ENCODE measurements around the gene DCDC2.

DNA sequence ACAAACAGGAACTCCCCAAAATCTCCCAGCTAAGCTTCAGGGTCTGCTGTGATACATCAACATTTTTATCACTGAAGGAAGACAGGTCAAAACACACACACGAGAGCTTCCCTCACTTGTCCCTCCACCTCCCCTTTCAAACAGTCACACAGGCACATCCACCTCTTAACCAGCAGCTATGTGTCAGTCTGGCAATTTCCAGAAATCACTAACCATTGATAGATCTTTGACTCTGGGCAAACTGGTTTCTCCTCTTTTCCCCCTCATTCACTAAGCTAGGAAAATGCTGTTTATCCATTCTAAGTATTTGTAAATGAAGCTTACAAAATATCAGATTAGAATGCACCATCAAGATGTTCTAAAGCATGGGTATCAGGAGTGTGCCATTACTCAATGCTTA lies 87.8 kb downstream of the DCDC2 start:
- TF ChIP-seq, protein P1, sequence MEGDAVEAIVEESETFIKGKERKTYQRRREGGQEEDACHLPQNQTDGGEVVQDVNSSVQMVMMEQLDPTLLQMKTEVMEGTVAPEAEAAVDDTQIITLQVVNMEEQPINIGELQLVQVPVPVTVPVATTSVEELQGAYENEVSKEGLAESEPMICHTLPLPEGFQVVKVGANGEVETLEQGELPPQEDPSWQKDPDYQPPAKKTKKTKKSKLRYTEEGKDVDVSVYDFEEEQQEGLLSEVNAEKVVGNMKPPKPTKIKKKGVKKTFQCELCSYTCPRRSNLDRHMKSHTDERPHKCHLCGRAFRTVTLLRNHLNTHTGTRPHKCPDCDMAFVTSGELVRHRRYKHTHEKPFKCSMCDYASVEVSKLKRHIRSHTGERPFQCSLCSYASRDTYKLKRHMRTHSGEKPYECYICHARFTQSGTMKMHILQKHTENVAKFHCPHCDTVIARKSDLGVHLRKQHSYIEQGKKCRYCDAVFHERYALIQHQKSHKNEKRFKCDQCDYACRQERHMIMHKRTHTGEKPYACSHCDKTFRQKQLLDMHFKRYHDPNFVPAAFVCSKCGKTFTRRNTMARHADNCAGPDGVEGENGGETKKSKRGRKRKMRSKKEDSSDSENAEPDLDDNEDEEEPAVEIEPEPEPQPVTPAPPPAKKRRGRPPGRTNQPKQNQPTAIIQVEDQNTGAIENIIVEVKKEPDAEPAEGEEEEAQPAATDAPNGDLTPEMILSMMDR (IDR thresholded peaks at IDR 0.05; ENCODE audit: low read depth, low read length, missing input control): no peak
- TF ChIP-seq TAF1 (conservative IDR thresholded peaks at IDR 0.05) (no peak), HNF4G (IDR thresholded peaks at IDR 0.05) (no peak), SP1 (IDR thresholded peaks at IDR 0.05) (no peak), JUND (IDR thresholded peaks at IDR 0.05) (no peak), GABPA (IDR thresholded peaks at IDR 0.05 in 1 of 2, conservative IDR thresholded peaks at IDR 0.05 in 1 of 2) (no peak)
- TF ChIP-seq, protein P2, sequence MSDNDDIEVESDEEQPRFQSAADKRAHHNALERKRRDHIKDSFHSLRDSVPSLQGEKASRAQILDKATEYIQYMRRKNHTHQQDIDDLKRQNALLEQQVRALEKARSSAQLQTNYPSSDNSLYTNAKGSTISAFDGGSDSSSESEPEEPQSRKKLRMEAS (IDR thresholded peaks at IDR 0.05): no peak
- TF ChIP-seq, protein P3, sequence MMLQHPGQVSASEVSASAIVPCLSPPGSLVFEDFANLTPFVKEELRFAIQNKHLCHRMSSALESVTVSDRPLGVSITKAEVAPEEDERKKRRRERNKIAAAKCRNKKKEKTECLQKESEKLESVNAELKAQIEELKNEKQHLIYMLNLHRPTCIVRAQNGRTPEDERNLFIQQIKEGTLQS (IDR thresholded peaks at IDR 0.05): no peak
- TF ChIP-seq, protein P4, sequence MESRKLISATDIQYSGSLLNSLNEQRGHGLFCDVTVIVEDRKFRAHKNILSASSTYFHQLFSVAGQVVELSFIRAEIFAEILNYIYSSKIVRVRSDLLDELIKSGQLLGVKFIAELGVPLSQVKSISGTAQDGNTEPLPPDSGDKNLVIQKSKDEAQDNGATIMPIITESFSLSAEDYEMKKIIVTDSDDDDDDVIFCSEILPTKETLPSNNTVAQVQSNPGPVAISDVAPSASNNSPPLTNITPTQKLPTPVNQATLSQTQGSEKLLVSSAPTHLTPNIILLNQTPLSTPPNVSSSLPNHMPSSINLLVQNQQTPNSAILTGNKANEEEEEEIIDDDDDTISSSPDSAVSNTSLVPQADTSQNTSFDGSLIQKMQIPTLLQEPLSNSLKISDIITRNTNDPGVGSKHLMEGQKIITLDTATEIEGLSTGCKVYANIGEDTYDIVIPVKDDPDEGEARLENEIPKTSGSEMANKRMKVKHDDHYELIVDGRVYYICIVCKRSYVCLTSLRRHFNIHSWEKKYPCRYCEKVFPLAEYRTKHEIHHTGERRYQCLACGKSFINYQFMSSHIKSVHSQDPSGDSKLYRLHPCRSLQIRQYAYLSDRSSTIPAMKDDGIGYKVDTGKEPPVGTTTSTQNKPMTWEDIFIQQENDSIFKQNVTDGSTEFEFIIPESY (IDR thresholded peaks at IDR 0.05): no peak
- TF ChIP-seq, protein P5, sequence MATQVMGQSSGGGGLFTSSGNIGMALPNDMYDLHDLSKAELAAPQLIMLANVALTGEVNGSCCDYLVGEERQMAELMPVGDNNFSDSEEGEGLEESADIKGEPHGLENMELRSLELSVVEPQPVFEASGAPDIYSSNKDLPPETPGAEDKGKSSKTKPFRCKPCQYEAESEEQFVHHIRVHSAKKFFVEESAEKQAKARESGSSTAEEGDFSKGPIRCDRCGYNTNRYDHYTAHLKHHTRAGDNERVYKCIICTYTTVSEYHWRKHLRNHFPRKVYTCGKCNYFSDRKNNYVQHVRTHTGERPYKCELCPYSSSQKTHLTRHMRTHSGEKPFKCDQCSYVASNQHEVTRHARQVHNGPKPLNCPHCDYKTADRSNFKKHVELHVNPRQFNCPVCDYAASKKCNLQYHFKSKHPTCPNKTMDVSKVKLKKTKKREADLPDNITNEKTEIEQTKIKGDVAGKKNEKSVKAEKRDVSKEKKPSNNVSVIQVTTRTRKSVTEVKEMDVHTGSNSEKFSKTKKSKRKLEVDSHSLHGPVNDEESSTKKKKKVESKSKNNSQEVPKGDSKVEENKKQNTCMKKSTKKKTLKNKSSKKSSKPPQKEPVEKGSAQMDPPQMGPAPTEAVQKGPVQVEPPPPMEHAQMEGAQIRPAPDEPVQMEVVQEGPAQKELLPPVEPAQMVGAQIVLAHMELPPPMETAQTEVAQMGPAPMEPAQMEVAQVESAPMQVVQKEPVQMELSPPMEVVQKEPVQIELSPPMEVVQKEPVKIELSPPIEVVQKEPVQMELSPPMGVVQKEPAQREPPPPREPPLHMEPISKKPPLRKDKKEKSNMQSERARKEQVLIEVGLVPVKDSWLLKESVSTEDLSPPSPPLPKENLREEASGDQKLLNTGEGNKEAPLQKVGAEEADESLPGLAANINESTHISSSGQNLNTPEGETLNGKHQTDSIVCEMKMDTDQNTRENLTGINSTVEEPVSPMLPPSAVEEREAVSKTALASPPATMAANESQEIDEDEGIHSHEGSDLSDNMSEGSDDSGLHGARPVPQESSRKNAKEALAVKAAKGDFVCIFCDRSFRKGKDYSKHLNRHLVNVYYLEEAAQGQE (IDR thresholded peaks at IDR 0.05): no peak

Measured in liver (tissue), 3 donors.